Measurements from ENCODE around the gene RBM15. TPM values are rescaled to one million over a fixed set of nuclear protein-coding genes. Genes with fewer than 3 reads are reported as not detected.

RBM15 gene
- total RNA-seq, 1 donor from 2014 or later: 33.4 TPM

- no peak overlapping the region for H3K4me3 ChIP-seq (ENCODE audit: low read depth, low read length)
- no peak for DNase-seq (ENCODE audit: low read depth)
- TF ChIP-seq CTCF (IDR thresholded peaks at IDR 0.05; ENCODE audit: insufficient read depth, low read length, severe bottlenecking): no peak
- no peak for FAIRE-seq
- no peaks in the 10 kb centered on the region for H3K36me3 ChIP-seq (ENCODE audit: control insufficient read depth, insufficient read depth, low read length)
- peaks cover 3% of the 10 kb centered on the region for H3K27me3 ChIP-seq (ENCODE audit: control insufficient read depth, insufficient read depth, low read length)
Observed at GRCh38 chr1:110307239-110307974, 31.8 kb upstream of the RBM15 start.

DNA sequence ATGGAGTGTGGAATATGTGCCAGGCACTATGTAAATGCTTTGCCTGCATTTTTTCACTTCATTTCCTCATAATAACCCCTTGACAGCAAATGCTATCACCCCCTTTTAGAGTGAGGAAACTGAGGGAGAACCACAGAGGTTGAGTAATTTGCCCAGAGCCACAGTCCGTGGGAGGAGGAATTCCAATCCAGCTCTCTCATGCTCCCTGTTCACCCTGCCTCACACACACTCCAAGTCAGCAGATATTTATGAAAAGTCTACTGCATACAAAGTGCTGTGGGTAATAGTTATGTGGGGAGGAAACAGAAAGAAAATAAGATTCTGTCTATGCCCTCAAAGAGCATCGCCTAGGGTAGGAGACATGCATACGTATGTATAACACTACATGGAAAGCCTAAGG, 30.9 kb upstream of the RBM15 start:
- TF ChIP-seq CTCF (IDR thresholded peaks at IDR 0.05; ENCODE audit: insufficient read depth, low read length, severe bottlenecking): no peak
- Histone ChIP-seq H3K27me3 (ENCODE audit: control insufficient read depth, insufficient read depth, low read length) (peaks cover 3% of the 10 kb centered on the region), H3K36me3 (ENCODE audit: control insufficient read depth, insufficient read depth, low read length) (no peaks in the 10 kb centered on the region), H3K4me3 (ENCODE audit: low read depth, low read length) (no peak overlapping the region)
- peak; percentile 82 for DNase-seq (ENCODE audit: low read depth)
- no peak for FAIRE-seq

DNA sequence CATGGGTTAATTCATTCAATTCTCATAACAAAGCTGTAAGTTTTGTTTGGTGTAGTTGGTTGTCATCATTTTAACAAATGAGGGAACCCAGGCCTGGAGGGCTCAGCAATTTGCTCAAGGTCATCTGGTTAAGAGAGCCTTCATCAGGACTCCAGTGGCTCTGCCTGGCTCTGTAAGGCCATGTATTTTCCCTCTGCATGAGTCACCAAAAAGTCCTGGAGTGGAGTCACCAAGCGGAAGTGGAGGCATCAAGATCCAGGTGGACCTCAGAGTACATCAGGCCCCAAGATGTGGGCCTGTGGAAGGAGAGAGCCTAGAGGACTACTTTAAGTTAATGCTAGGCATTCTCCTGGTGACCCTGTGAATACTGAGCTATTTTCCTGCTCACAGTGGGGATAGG, 30.0 kb upstream of the RBM15 start:
- Histone ChIP-seq H3K4me3 (ENCODE audit: low read depth, low read length) (no peak overlapping the region), H3K27me3 (ENCODE audit: control insufficient read depth, insufficient read depth, low read length) (peaks cover 1% of the 10 kb centered on the region), H3K36me3 (ENCODE audit: control insufficient read depth, insufficient read depth, low read length) (no peaks in the 10 kb centered on the region)
- FAIRE-seq: no peak
- peak; percentile 53 for DNase-seq (ENCODE audit: low read depth)
- no peak for TF ChIP-seq CTCF (IDR thresholded peaks at IDR 0.05; ENCODE audit: insufficient read depth, low read length, severe bottlenecking)

GRCh38 chr1:110309767-110310166, 29.4 kb upstream of the RBM15 start:
- TF ChIP-seq CTCF (IDR thresholded peaks at IDR 0.05; ENCODE audit: insufficient read depth, low read length, severe bottlenecking): no peak
- Histone ChIP-seq H3K4me3 (ENCODE audit: low read depth, low read length) (no peak overlapping the region), H3K27me3 (ENCODE audit: control insufficient read depth, insufficient read depth, low read length) (peaks cover 1% of the 10 kb centered on the region), H3K36me3 (ENCODE audit: control insufficient read depth, insufficient read depth, low read length) (no peaks in the 10 kb centered on the region)
- FAIRE-seq: no peak
- DNase-seq (ENCODE audit: low read depth): peak; percentile 81

- Histone ChIP-seq H3K4me3 (ENCODE audit: low read depth, low read length) (no peak overlapping the region), H3K27me3 (ENCODE audit: control insufficient read depth, insufficient read depth, low read length) (peaks cover 1% of the 10 kb centered on the region), H3K36me3 (ENCODE audit: control insufficient read depth, insufficient read depth, low read length) (no peaks in the 10 kb centered on the region)
- no peak for TF ChIP-seq CTCF (IDR thresholded peaks at IDR 0.05; ENCODE audit: insufficient read depth, low read length, severe bottlenecking)
- FAIRE-seq (no peak), DNase-seq (ENCODE audit: low read depth) (no peak)
Observed at GRCh38 chr1:110310300-110310699, 28.9 kb upstream of the RBM15 start.

Measured in bronchial epithelial cell (primary cell).